Kidney epithelial cell (primary cell): Measurements from ENCODE around the gene NAA15. TPM values are rescaled to one million over a fixed set of nuclear protein-coding genes. Genes with fewer than 3 reads are reported as not detected.
"Not testable (repeated sequence)": the region's sequence is repeated elsewhere in the genome, so short reads cannot be mapped to it uniquely, and the experiment has no call there.

Source experiments
- DNase-seq: peaks from one replicate; pipeline ENCODE4 v3.0.0-alpha.2; 2010; ENCODE audit warnings: low read depth
- H3K27me3 ChIP-seq: 2 replicates; pipeline ENCODE4 v1.6.0; 2011; ENCODE audit warnings: low read length; ENCODE audit not compliant: control insufficient read depth, insufficient read depth
- H3K36me3 ChIP-seq: 2 replicates; pipeline ENCODE4 v1.5.1; 2011; ENCODE audit warnings: low read length; ENCODE audit not compliant: control insufficient read depth, insufficient read depth
- H3K4me3 ChIP-seq: 2 replicates; pipeline ENCODE4 v1.5.1; 2011; ENCODE audit warnings: low read depth, mild to moderate bottlenecking, control low read depth, low read length
- CTCF ChIP-seq: IDR thresholded peaks from 2 replicates; pipeline ENCODE4 v1.5.1; 2011; ENCODE audit warnings: mild to moderate bottlenecking, moderate library complexity, low read length, control low read depth, inconsistent platforms; ENCODE audit not compliant: insufficient read depth, poor library complexity, severe bottlenecking
- total RNA-seq: library from RNA; depleted of rRNA; stranded (reverse); fragments of >200 nt; gene quantifications from 2 replicates; pipeline ENCODE4 v1.2.3, GENCODE V29; 2015

NAA15 gene
- total RNA-seq, 1 donor from 2014 or later, result 31.0 TPM

- Histone ChIP-seq H3K4me3 (no peak overlapping the region), H3K27me3 (no peaks in the 10 kb centered on the region), H3K36me3 (no peaks in the 10 kb centered on the region)
- TF ChIP-seq CTCF, result no peak
- DNase-seq, result no peak
Observed at GRCh38 chr4:139410312-139410711, 109.0 kb downstream of the NAA15 start.

- H3K4me3 ChIP-seq, H3K27me3 ChIP-seq, DNase-seq, H3K36me3 ChIP-seq: not testable (repeated sequence)
Observed at GRCh38 chr4:139414671-139415210, 113.4 kb downstream of the NAA15 start.

- peak; percentile 55 for TF ChIP-seq CTCF
- no peaks in the 10 kb centered on the region for H3K36me3 ChIP-seq
- peak; percentile 2 for DNase-seq
- H3K27me3 ChIP-seq, result no peaks in the 10 kb centered on the region
- no peak overlapping the region for H3K4me3 ChIP-seq
Observed at GRCh38 chr4:139416073-139416673, 114.9 kb downstream of the NAA15 start.

GRCh38 chr4:139419388-139419914 is 118.1 kb downstream of the NAA15 start:
- DNase-seq, result peak; percentile 12
- Histone ChIP-seq H3K4me3 (no peak overlapping the region), H3K36me3 (no peaks in the 10 kb centered on the region), H3K27me3 (no peaks in the 10 kb centered on the region)
- TF ChIP-seq CTCF, result no peak

- no peaks in the 10 kb centered on the region for H3K27me3 ChIP-seq
- H3K36me3 ChIP-seq, result no peaks in the 10 kb centered on the region
- H3K4me3 ChIP-seq, result no peak overlapping the region
- TF ChIP-seq CTCF, result no peak
- no peak for DNase-seq
Observed at GRCh38 chr4:139420652-139421051, 119.3 kb downstream of the NAA15 start.

GRCh38 chr4:139436122-139436521 is 134.8 kb downstream of the NAA15 start:
- no peak for DNase-seq
- H3K36me3 ChIP-seq, result no peaks in the 10 kb centered on the region
- no peaks in the 10 kb centered on the region for H3K27me3 ChIP-seq
- no peak overlapping the region for H3K4me3 ChIP-seq
- no peak for TF ChIP-seq CTCF
